ENCODE results near the gene FOXL1.
"Not testable (repeated sequence)": the region's sequence is repeated elsewhere in the genome, so short reads cannot be mapped to it uniquely, and the experiment has no call there.

Gene FOXL1

GRCh38 chr16:86578611-86579267 is 390 bp downstream of the FOXL1 start:
- in situ Hi-C loops (cut with HindIII; ENCODE audit: low sequenced_read_pairs), result no loop called here

GRCh38 chr16:86579268-86580062 is 1.1 kb downstream of the FOXL1 start:
- in situ Hi-C loops (cut with HindIII; ENCODE audit: low sequenced_read_pairs), result no loop called here

- in situ Hi-C loops (cut with HindIII; ENCODE audit: low sequenced_read_pairs), result no loop called here
These were observed 1.9 kb downstream of the FOXL1 start for GRCh38 chr16:86580063-86580790.

GRCh38 chr16:86580791-86581170 is 2.4 kb downstream of the FOXL1 start:
- in situ Hi-C loops (cut with HindIII; ENCODE audit: low sequenced_read_pairs), result no loop called here

GRCh38 chr16:86581458-86581857 is 3.1 kb downstream of the FOXL1 start:
- in situ Hi-C loops (cut with HindIII; ENCODE audit: low sequenced_read_pairs), result no loop called here

GRCh38 chr16:86584071-86584685 is 5.8 kb downstream of the FOXL1 start:
- in situ Hi-C loops (cut with HindIII; ENCODE audit: low sequenced_read_pairs), result no loop called here

GRCh38 chr16:86584726-86585721 is 6.7 kb downstream of the FOXL1 start:
- in situ Hi-C loops (cut with HindIII; ENCODE audit: low sequenced_read_pairs), result no loop called here

GRCh38 chr16:86585821-86586611 is 7.7 kb downstream of the FOXL1 start:
- in situ Hi-C loops (cut with HindIII; ENCODE audit: low sequenced_read_pairs), result no loop called here

- in situ Hi-C loops (cut with HindIII; ENCODE audit: low sequenced_read_pairs), result no loop called here
These were observed 9.1 kb downstream of the FOXL1 start for GRCh38 chr16:86587487-86587886.

- in situ Hi-C loops (cut with HindIII; ENCODE audit: low sequenced_read_pairs), result not testable (repeated sequence)
These were observed 9.6 kb downstream of the FOXL1 start for GRCh38 chr16:86587955-86588354.

GRCh38 chr16:86590501-86591144 is 12.3 kb downstream of the FOXL1 start:
- in situ Hi-C loops (cut with HindIII; ENCODE audit: low sequenced_read_pairs), result loop anchor here (5.0 kb wide), 1 partner anchor 72 kb away; no protein-coding TSS in a partner anchor

- in situ Hi-C loops (cut with HindIII; ENCODE audit: low sequenced_read_pairs), result loop anchor here (5.0 kb wide), 1 partner anchor 71 kb away; no protein-coding TSS in a partner anchor
These were observed 12.9 kb downstream of the FOXL1 start for GRCh38 chr16:86591270-86591669.

GRCh38 chr16:86593913-86594620 is 15.7 kb downstream of the FOXL1 start:
- in situ Hi-C loops (cut with HindIII; ENCODE audit: low sequenced_read_pairs), result loop anchor here (5.0 kb wide), 1 partner anchor 68 kb away; no protein-coding TSS in a partner anchor

- in situ Hi-C loops (cut with HindIII; ENCODE audit: low sequenced_read_pairs), result loop anchor here (5.0 kb wide), 1 partner anchor 68 kb away; no protein-coding TSS in a partner anchor
These were observed 16.4 kb downstream of the FOXL1 start for GRCh38 chr16:86594721-86595120.

GRCh38 chr16:86595983-86596605 is 17.7 kb downstream of the FOXL1 start:
- in situ Hi-C loops (cut with HindIII; ENCODE audit: low sequenced_read_pairs), result no loop called here

- in situ Hi-C loops (cut with HindIII; ENCODE audit: low sequenced_read_pairs), result no loop called here
These were observed 19.0 kb downstream of the FOXL1 start for GRCh38 chr16:86597126-86597879.

Data from DLD1 (cell line).